ENCODE measurements around the gene SPRY4. TPM values are rescaled to one million over a fixed set of nuclear protein-coding genes. Genes with fewer than 3 reads are reported as not detected.
"Not testable (repeated sequence)": the region's sequence is repeated elsewhere in the genome, so short reads cannot be mapped to it uniquely, and the experiment has no call there.

The SPRY4 gene, protein sequence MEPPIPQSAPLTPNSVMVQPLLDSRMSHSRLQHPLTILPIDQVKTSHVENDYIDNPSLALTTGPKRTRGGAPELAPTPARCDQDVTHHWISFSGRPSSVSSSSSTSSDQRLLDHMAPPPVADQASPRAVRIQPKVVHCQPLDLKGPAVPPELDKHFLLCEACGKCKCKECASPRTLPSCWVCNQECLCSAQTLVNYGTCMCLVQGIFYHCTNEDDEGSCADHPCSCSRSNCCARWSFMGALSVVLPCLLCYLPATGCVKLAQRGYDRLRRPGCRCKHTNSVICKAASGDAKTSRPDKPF
- total RNA-seq, result 26.4 TPM
- 10 to 100 TPM; 40.1 to 89.4 (median 63.2) TPM for polyA plus RNA-seq (ENCODE audit: insufficient read depth in 1 of 8, insufficient read length in 8 of 8, low replicate concordance in 1 of 8)
- long read RNA-seq, donor 1, full-length matches to known transcripts, result 25 of 25 reads
- long read RNA-seq, donor 1, partial matches to known transcripts, result 0 of 25 reads
- long read RNA-seq, donor 1, other reads (novel, unspliced or antisense), result 0 of 25 reads
- long read RNA-seq, donor 2, full-length matches to known transcripts, result 8 of 8 reads
- long read RNA-seq, donor 2, partial matches to known transcripts, result 0 of 8 reads
- long read RNA-seq, donor 2, other reads (novel, unspliced or antisense), result 0 of 8 reads
- long read RNA-seq, donor 3, full-length matches to known transcripts, result 46 of 46 reads
- long read RNA-seq, donor 3, partial matches to known transcripts, result 0 of 46 reads
- long read RNA-seq, donor 3, other reads (novel, unspliced or antisense), result 0 of 46 reads
- long read RNA-seq, donor 4, full-length matches to known transcripts, result 99 of 99 reads
- long read RNA-seq, donor 4, partial matches to known transcripts, result 0 of 99 reads
- long read RNA-seq, donor 4, other reads (novel, unspliced or antisense), result 0 of 99 reads
- long read RNA-seq, donor 5, full-length matches to known transcripts, result 161 of 161 reads
- long read RNA-seq, donor 5, partial matches to known transcripts, result 0 of 161 reads
- long read RNA-seq, donor 5, other reads (novel, unspliced or antisense), result 0 of 161 reads
- long read RNA-seq, donor 6, full-length matches to known transcripts, result 77 of 77 reads
- long read RNA-seq, donor 6, partial matches to known transcripts, result 0 of 77 reads
- long read RNA-seq, donor 6, other reads (novel, unspliced or antisense), result 0 of 77 reads
- long read RNA-seq, donor 7, full-length matches to known transcripts, result 122 of 122 reads
- long read RNA-seq, donor 7, partial matches to known transcripts, result 0 of 122 reads
- long read RNA-seq, donor 7, other reads (novel, unspliced or antisense), result 0 of 122 reads
- long read RNA-seq, donor 8, full-length matches to known transcripts, result 58 of 58 reads
- long read RNA-seq, donor 8, partial matches to known transcripts, result 0 of 58 reads
- long read RNA-seq, donor 8, other reads (novel, unspliced or antisense), result 0 of 58 reads
- long read RNA-seq, donor 9, full-length matches to known transcripts, result 83 of 83 reads
- long read RNA-seq, donor 9, partial matches to known transcripts, result 0 of 83 reads
- long read RNA-seq, donor 9, other reads (novel, unspliced or antisense), result 0 of 83 reads
- long read RNA-seq, donor 10, full-length matches to known transcripts, result 174 of 174 reads
- long read RNA-seq, donor 10, partial matches to known transcripts, result 0 of 174 reads
- long read RNA-seq, donor 10, other reads (novel, unspliced or antisense), result 0 of 174 reads
- long read RNA-seq, donor 11, full-length matches to known transcripts, result 73 of 73 reads
- long read RNA-seq, donor 11, partial matches to known transcripts, result 0 of 73 reads
- long read RNA-seq, donor 11, other reads (novel, unspliced or antisense), result 0 of 73 reads

DNA sequence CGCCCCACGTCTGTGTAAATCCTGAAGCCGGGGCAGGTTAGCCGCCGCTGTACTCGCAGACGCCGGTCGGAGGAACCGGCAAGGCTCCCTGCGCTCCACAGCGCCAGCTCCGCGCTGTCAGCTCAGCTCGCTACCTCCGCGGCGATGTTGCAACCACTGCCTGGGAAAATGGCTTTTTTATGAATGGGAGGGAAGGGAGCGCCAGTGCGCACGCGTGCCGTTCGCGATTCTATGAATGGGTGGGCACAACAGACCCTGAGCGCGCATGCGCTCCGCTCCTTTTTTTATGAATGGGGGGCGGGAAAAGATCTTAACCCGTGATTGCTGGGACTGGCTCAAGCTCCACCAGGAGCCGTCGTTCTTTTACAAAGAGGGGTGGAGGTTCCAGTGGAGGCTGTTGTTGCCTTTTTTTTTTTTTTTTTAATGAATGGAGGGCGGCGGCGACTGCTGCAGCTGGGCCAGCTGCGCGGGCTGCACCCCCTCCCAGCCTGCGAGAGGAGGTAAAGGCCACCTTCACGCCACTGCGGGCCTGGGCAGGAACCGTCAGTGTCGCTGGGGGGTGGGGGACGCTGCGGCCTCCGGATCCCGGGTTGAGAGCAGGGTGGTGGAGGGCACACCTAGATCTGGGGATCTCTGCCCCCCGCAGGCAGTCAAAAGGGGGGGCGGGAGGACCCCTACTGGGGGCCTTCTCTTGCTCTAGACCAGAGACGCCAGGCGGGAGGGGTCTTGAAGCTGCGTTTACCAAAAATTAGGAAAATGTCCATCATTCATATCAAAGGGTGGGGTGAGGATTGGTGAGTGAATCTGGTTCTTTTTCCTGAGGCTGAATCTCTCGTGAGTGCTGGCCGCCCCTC is at the start of gene SPRY4:
TSS of gene SPRY4 (minus strand) at position 151 of the 854 bp plus-strand sequence. CDS start 9,913 bp downstream, outside the sequence.
- under 1% methylated on average over 37 of the region's 54 CpGs for WGBS (ENCODE audit: insufficient coverage)
- H3K36me3 ChIP-seq (ENCODE audit: control insufficient read depth, insufficient read depth, low read length), result no peaks in the 10 kb centered on the region
- peaks cover 27% of the 10 kb centered on the region for H3K27me3 ChIP-seq (ENCODE audit: control insufficient read depth, insufficient read depth, low read length)
- peaks cover 67% of the 10 kb centered on the region for H3K4me1 ChIP-seq (ENCODE audit: control insufficient read depth, insufficient read depth, low read length)
- DNase-seq, result peak; percentile 99
- H3K27ac ChIP-seq (ENCODE audit: low read length), result peak within 1 kb of the TSS; percentile 94
- H3K4me3 ChIP-seq (ENCODE audit: low read length), result peak within 1 kb of the TSS; percentile 53
- H3K9me3 ChIP-seq (replicated peaks; ENCODE audit: control insufficient read depth, low read depth, low read length), result no peaks in the 10 kb centered on the region

DNA sequence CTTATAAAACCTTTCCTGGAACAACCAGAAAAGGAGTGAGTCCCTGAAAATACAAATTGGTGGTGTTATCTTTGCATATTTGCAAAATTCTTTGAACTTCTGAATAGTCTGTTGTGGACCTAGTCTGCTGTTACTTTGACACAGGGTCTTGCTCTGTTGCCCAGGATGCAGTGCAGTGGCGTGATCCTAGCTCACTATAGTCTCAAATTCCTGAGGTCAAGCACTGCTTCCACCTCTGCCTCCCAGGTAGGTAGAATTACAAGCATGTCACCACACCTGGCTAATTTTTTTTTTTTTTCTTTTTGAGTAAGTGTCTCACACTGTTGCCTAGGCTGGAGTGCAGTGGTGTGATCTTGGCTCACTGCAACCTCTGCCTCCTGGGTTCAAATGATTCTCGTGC is 43.7 kb upstream of the SPRY4 start:
- H3K27ac ChIP-seq (ENCODE audit: low read length), result no peak overlapping the region
- no CpG with 5 or more reads among the region's 2 CpGs for WGBS (ENCODE audit: insufficient coverage)
- H3K4me1 ChIP-seq (ENCODE audit: control insufficient read depth, insufficient read depth, low read length), result peaks cover 17% of the 10 kb centered on the region
- H3K36me3 ChIP-seq (ENCODE audit: control insufficient read depth, insufficient read depth, low read length), result no peaks in the 10 kb centered on the region
- H3K4me3 ChIP-seq (ENCODE audit: low read length), result no peak overlapping the region
- no peak for DNase-seq
- H3K9me3 ChIP-seq (replicated peaks; ENCODE audit: control insufficient read depth, low read depth, low read length), result no peaks in the 10 kb centered on the region
- no peaks in the 10 kb centered on the region for H3K27me3 ChIP-seq (ENCODE audit: control insufficient read depth, insufficient read depth, low read length)

GRCh38 chr5:142366007-142366406 is 41.2 kb upstream of the SPRY4 start:
- Histone ChIP-seq H3K4me3 (ENCODE audit: low read length) (no peak overlapping the region), H3K4me1 (ENCODE audit: control insufficient read depth, insufficient read depth, low read length) (peaks cover 27% of the 10 kb centered on the region), H3K9me3 (replicated peaks; ENCODE audit: control insufficient read depth, low read depth, low read length) (no peaks in the 10 kb centered on the region), H3K27ac (ENCODE audit: low read length) (no peak overlapping the region), H3K36me3 (ENCODE audit: control insufficient read depth, insufficient read depth, low read length) (no peaks in the 10 kb centered on the region), H3K27me3 (ENCODE audit: control insufficient read depth, insufficient read depth, low read length) (no peaks in the 10 kb centered on the region)
- 78% methylated on average over 2 of the region's 4 CpGs for WGBS (ENCODE audit: insufficient coverage)
- DNase-seq, result no peak

- DNase-seq, result peak; percentile 62
- H3K27ac ChIP-seq (ENCODE audit: low read length), result peak overlapping the region; percentile 20
- peaks cover 32% of the 10 kb centered on the region for H3K4me1 ChIP-seq (ENCODE audit: control insufficient read depth, insufficient read depth, low read length)
- no peaks in the 10 kb centered on the region for H3K27me3 ChIP-seq (ENCODE audit: control insufficient read depth, insufficient read depth, low read length)
- WGBS (ENCODE audit: insufficient coverage), result 42% methylated on average over 6 of the region's 23 CpGs
- no peak overlapping the region for H3K4me3 ChIP-seq (ENCODE audit: low read length)
- H3K36me3 ChIP-seq (ENCODE audit: control insufficient read depth, insufficient read depth, low read length), result no peaks in the 10 kb centered on the region
- no peaks in the 10 kb centered on the region for H3K9me3 ChIP-seq (replicated peaks; ENCODE audit: control insufficient read depth, low read depth, low read length)
These were observed 39.7 kb upstream of the SPRY4 start for GRCh38 chr5:142364251-142365145.

GRCh38 chr5:142363619-142363963 is 38.8 kb upstream of the SPRY4 start:
- no peak overlapping the region for H3K4me3 ChIP-seq (ENCODE audit: low read length)
- DNase-seq, result no peak
- peaks cover under 1% of the 10 kb centered on the region for H3K27me3 ChIP-seq (ENCODE audit: control insufficient read depth, insufficient read depth, low read length)
- WGBS (ENCODE audit: insufficient coverage), result 72% methylated on average over 2 of the region's 5 CpGs
- peaks cover 37% of the 10 kb centered on the region for H3K4me1 ChIP-seq (ENCODE audit: control insufficient read depth, insufficient read depth, low read length)
- H3K27ac ChIP-seq (ENCODE audit: low read length), result no peak overlapping the region
- no peaks in the 10 kb centered on the region for H3K9me3 ChIP-seq (replicated peaks; ENCODE audit: control insufficient read depth, low read depth, low read length)
- H3K36me3 ChIP-seq (ENCODE audit: control insufficient read depth, insufficient read depth, low read length), result no peaks in the 10 kb centered on the region

DNA sequence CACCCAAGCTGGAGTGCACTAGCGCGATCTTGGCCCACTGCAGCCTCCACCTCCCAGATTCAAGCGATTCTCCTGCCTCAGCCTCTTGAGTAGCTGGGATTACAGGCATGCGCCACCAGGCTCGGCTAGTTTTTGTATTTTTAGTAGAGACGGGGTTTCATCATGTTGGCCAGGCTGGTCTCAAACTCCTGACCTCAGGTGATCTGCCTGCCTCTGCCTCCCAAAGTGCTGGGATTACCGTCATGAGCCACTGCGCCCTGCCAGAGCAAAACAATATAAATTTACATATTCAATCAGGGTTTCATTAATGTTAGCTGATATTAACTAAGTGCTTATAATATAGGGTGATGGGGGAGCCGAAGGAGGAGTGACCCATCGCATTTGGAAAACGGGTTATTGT is 37.4 kb upstream of the SPRY4 start:
- not testable (repeated sequence) for H3K4me3 ChIP-seq (ENCODE audit: low read length); H3K27me3 ChIP-seq (ENCODE audit: control insufficient read depth, insufficient read depth, low read length); H3K9me3 ChIP-seq (replicated peaks; ENCODE audit: control insufficient read depth, low read depth, low read length); H3K36me3 ChIP-seq (ENCODE audit: control insufficient read depth, insufficient read depth, low read length); DNase-seq
- H3K4me1 ChIP-seq (ENCODE audit: control insufficient read depth, insufficient read depth, low read length), result peaks cover 46% of the 10 kb centered on the region
- peak overlapping the region; percentile 78 for H3K27ac ChIP-seq (ENCODE audit: low read length)
- no CpG with 5 or more reads among the region's 11 CpGs for WGBS (ENCODE audit: insufficient coverage)

DNA sequence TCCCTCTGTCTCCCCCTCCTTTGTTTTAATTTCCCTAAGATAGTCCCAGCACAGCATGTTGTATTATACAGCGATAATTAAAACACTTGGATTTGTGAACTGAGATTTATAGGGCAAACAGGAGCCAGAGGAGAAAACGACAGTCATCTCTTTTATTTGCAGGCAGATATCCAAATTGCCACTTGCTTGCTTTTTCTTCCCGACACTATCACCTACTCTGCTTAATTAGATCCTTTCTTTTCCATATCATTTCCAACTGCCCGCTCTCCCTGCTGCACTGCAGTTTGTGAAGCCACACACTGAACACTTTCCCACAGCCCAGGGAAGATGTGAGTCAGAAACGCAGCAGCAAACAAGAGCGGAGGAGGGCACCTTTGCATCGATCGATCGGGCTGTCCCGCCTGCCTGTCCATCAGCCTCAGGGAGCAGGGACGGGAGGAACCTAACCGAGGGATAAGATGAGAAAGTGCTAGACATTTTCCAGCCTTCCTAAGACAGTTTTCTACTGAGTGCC is 35.8 kb upstream of the SPRY4 start:
- Histone ChIP-seq H3K27ac (ENCODE audit: low read length) (no peak overlapping the region), H3K9me3 (replicated peaks; ENCODE audit: control insufficient read depth, low read depth, low read length) (no peaks in the 10 kb centered on the region), H3K27me3 (ENCODE audit: control insufficient read depth, insufficient read depth, low read length) (peaks cover 8% of the 10 kb centered on the region), H3K4me1 (ENCODE audit: control insufficient read depth, insufficient read depth, low read length) (peaks cover 50% of the 10 kb centered on the region), H3K36me3 (ENCODE audit: control insufficient read depth, insufficient read depth, low read length) (no peaks in the 10 kb centered on the region), H3K4me3 (ENCODE audit: low read length) (no peak overlapping the region)
- 34% methylated on average over 4 of the region's 12 CpGs for WGBS (ENCODE audit: insufficient coverage)
- DNase-seq, result no peak

- H3K4me1 ChIP-seq (ENCODE audit: control insufficient read depth, insufficient read depth, low read length), result peaks cover 50% of the 10 kb centered on the region
- H3K27me3 ChIP-seq (ENCODE audit: control insufficient read depth, insufficient read depth, low read length), result peaks cover 8% of the 10 kb centered on the region
These were observed 35.3 kb upstream of the SPRY4 start for GRCh38 chr5:142360051-142360498.

More at GRCh38 chr5:142360051-142360498, 35.3 kb upstream of the SPRY4 start:
- 100% methylated on average over 1 of the region's 1 CpG for WGBS (ENCODE audit: insufficient coverage)
- no peaks in the 10 kb centered on the region for H3K9me3 ChIP-seq (replicated peaks; ENCODE audit: control insufficient read depth, low read depth, low read length)
- no peak overlapping the region for H3K4me3 ChIP-seq (ENCODE audit: low read length)
- H3K36me3 ChIP-seq (ENCODE audit: control insufficient read depth, insufficient read depth, low read length), result no peaks in the 10 kb centered on the region
- H3K27ac ChIP-seq (ENCODE audit: low read length), result no peak overlapping the region
- DNase-seq, result no peak
